ENCODE measurements around the gene DLGAP1. TPM values are rescaled to one million over a fixed set of nuclear protein-coding genes. Genes with fewer than 3 reads are reported as not detected.

DLGAP1 gene
- total RNA-seq, 2 experiments from 2014 or later: 0.53 to 1.5 TPM

GRCh38 chr18:3529077-3529476 lies 926.0 kb downstream of the DLGAP1 start:
- H3K27ac Mint-ChIP-seq: no peak overlapping the region
- no peak for DNase-seq
- no peaks in the 10 kb centered on the region for H3K36me3 Mint-ChIP-seq (ENCODE audit: low read depth)
- H3K4me3 Mint-ChIP-seq: no peak overlapping the region
- CTCF ChIA-PET: interaction anchor here (1.0 to 1.6 kb wide), 3 partner anchors 15 to 137 kb away, joined by 3 read pairs; no protein-coding TSS in a partner anchor
- peaks cover 17% of the 10 kb centered on the region for H3K4me1 Mint-ChIP-seq
- H3K9me3 Mint-ChIP-seq: no peaks in the 10 kb centered on the region
- no peaks in the 10 kb centered on the region for H3K27me3 Mint-ChIP-seq
- POLR2A ChIA-PET: interaction anchor here (1.3 kb wide), 1 partner anchor 268 kb away, joined by 3 read pairs; no protein-coding TSS in a partner anchor

GRCh38 chr18:3528231-3528630 lies 926.9 kb downstream of the DLGAP1 start:
- H3K4me3 Mint-ChIP-seq: no peak overlapping the region
- H3K27me3 Mint-ChIP-seq: no peaks in the 10 kb centered on the region
- ChIA-PET CTCF (no interaction called here), POLR2A (no interaction called here)
- no peak overlapping the region for H3K27ac Mint-ChIP-seq
- peaks cover 5% of the 10 kb centered on the region for H3K9me3 Mint-ChIP-seq
- no peaks in the 10 kb centered on the region for H3K36me3 Mint-ChIP-seq (ENCODE audit: low read depth)
- no peak for DNase-seq
- peaks cover 17% of the 10 kb centered on the region for H3K4me1 Mint-ChIP-seq

GRCh38 chr18:3526421-3527354 lies 928.4 kb downstream of the DLGAP1 start:
- CTCF ChIA-PET: interaction anchor here (1.0 to 2.2 kb wide), 8 partner anchors 45 to 244 kb away, joined by 3 to 6 read pairs (median 3); no protein-coding TSS in a partner anchor
- no peak overlapping the region for H3K4me3 Mint-ChIP-seq
- no peak overlapping the region for H3K27ac Mint-ChIP-seq
- POLR2A ChIA-PET: interaction anchor here (0.9 to 2.1 kb wide), 9 partner anchors 9 to 230 kb away, joined by 3 to 13 read pairs (median 4); no protein-coding TSS in a partner anchor
- DNase-seq: no peak
- H3K4me1 Mint-ChIP-seq: peaks cover 17% of the 10 kb centered on the region
- H3K36me3 Mint-ChIP-seq (ENCODE audit: low read depth): no peaks in the 10 kb centered on the region
- peaks cover 5% of the 10 kb centered on the region for H3K9me3 Mint-ChIP-seq
- no peaks in the 10 kb centered on the region for H3K27me3 Mint-ChIP-seq

GRCh38 chr18:3525870-3526420 lies 929.2 kb downstream of the DLGAP1 start:
- Mint-ChIP-seq H3K9me3 (peaks cover 5% of the 10 kb centered on the region), H3K4me3 (peak overlapping the region; percentile 33), H3K4me1 (peaks cover 17% of the 10 kb centered on the region), H3K27me3 (peaks cover 7% of the 10 kb centered on the region), H3K36me3 (ENCODE audit: low read depth) (no peaks in the 10 kb centered on the region), H3K27ac (peak overlapping the region; percentile 27)
- peak; percentile 60 for DNase-seq
- CTCF ChIA-PET: interaction anchor here (0.7 to 2.2 kb wide), 8 partner anchors 44 to 245 kb away, joined by 3 to 6 read pairs (median 3); no protein-coding TSS in a partner anchor
- POLR2A ChIA-PET: interaction anchor here (0.9 to 2.1 kb wide), 9 partner anchors 8 to 229 kb away, joined by 3 to 13 read pairs (median 4); no protein-coding TSS in a partner anchor

GRCh38 chr18:3524706-3525105 lies 930.4 kb downstream of the DLGAP1 start:
- Mint-ChIP-seq H3K4me1 (peaks cover 17% of the 10 kb centered on the region), H3K27me3 (peaks cover 14% of the 10 kb centered on the region), H3K9me3 (peaks cover 5% of the 10 kb centered on the region), H3K4me3 (no peak overlapping the region), H3K36me3 (ENCODE audit: low read depth) (no peaks in the 10 kb centered on the region), H3K27ac (no peak overlapping the region)
- DNase-seq: no peak
- POLR2A ChIA-PET: no interaction called here
- CTCF ChIA-PET: interaction anchor here (1.5 kb wide), 1 partner anchor 142 kb away, joined by 5 read pairs; no protein-coding TSS in a partner anchor

GRCh38 chr18:3520230-3521085 lies 934.6 kb downstream of the DLGAP1 start:
- ChIA-PET POLR2A (no interaction called here), CTCF (no interaction called here)
- H3K27ac Mint-ChIP-seq: no peak overlapping the region

GRCh38 chr18:3514312-3515216 lies 940.5 kb downstream of the DLGAP1 start:
- no peak for DNase-seq
- Mint-ChIP-seq H3K27ac (no peak overlapping the region), H3K4me3 (no peak overlapping the region), H3K4me1 (peaks cover 21% of the 10 kb centered on the region), H3K27me3 (peaks cover 5% of the 10 kb centered on the region), H3K36me3 (ENCODE audit: low read depth) (no peaks in the 10 kb centered on the region), H3K9me3 (no peaks in the 10 kb centered on the region)
- ChIA-PET POLR2A (no interaction called here), CTCF (no interaction called here)

More at GRCh38 chr18:3520230-3521085, 934.6 kb downstream of the DLGAP1 start:
- Mint-ChIP-seq H3K4me1 (peaks cover under 1% of the 10 kb centered on the region), H3K9me3 (peaks cover 5% of the 10 kb centered on the region), H3K36me3 (ENCODE audit: low read depth) (no peaks in the 10 kb centered on the region), H3K4me3 (no peak overlapping the region), H3K27me3 (peaks cover 18% of the 10 kb centered on the region)
- no peak for DNase-seq

GRCh38 chr18:3513481-3513880 lies 941.6 kb downstream of the DLGAP1 start:
- Mint-ChIP-seq H3K27ac (no peak overlapping the region), H3K4me1 (peaks cover 21% of the 10 kb centered on the region), H3K9me3 (no peaks in the 10 kb centered on the region), H3K27me3 (peaks cover 3% of the 10 kb centered on the region), H3K4me3 (no peak overlapping the region), H3K36me3 (ENCODE audit: low read depth) (no peaks in the 10 kb centered on the region)
- CTCF ChIA-PET: no interaction called here
- DNase-seq: no peak
- POLR2A ChIA-PET: no interaction called here

- H3K4me3 Mint-ChIP-seq: no peak overlapping the region
- CTCF ChIA-PET: interaction anchor here (1.0 kb wide), 1 partner anchor 30 kb away, joined by 4 read pairs; no protein-coding TSS in a partner anchor
- H3K4me1 Mint-ChIP-seq: peaks cover 21% of the 10 kb centered on the region
- POLR2A ChIA-PET: no interaction called here
- peak overlapping the region; percentile 55 for H3K27ac Mint-ChIP-seq
- DNase-seq: peak; percentile 28
- no peaks in the 10 kb centered on the region for H3K36me3 Mint-ChIP-seq (ENCODE audit: low read depth)
- no peaks in the 10 kb centered on the region for H3K27me3 Mint-ChIP-seq
- H3K9me3 Mint-ChIP-seq: no peaks in the 10 kb centered on the region
Measured at GRCh38 chr18:3511980-3512379, 943.1 kb downstream of the DLGAP1 start.

GRCh38 chr18:3510896-3511295 lies 944.2 kb downstream of the DLGAP1 start:
- no peaks in the 10 kb centered on the region for H3K9me3 Mint-ChIP-seq

GRCh38 chr18:3510024-3510423 lies 945.1 kb downstream of the DLGAP1 start:
- no peak for DNase-seq
- Mint-ChIP-seq H3K27me3 (no peaks in the 10 kb centered on the region), H3K36me3 (ENCODE audit: low read depth) (no peaks in the 10 kb centered on the region), H3K4me1 (peaks cover 21% of the 10 kb centered on the region), H3K4me3 (no peak overlapping the region), H3K27ac (no peak overlapping the region), H3K9me3 (no peaks in the 10 kb centered on the region)
- ChIA-PET CTCF (no interaction called here), POLR2A (interaction anchor here (1.2 kb wide), 1 partner anchor 56 kb away, joined by 3 read pairs; no protein-coding TSS in a partner anchor)

More at GRCh38 chr18:3510896-3511295, 944.2 kb downstream of the DLGAP1 start:
- H3K4me3 Mint-ChIP-seq: no peak overlapping the region
- H3K36me3 Mint-ChIP-seq (ENCODE audit: low read depth): no peaks in the 10 kb centered on the region
- ChIA-PET CTCF (no interaction called here), POLR2A (interaction anchor here (0.6 kb wide), 1 partner anchor 10 kb away, joined by 3 read pairs; no protein-coding TSS in a partner anchor)
- H3K27me3 Mint-ChIP-seq: no peaks in the 10 kb centered on the region
- H3K27ac Mint-ChIP-seq: no peak overlapping the region
- H3K4me1 Mint-ChIP-seq: peaks cover 21% of the 10 kb centered on the region
- no peak for DNase-seq

Measured in activated CD4-positive, alpha-beta memory T cell treated with anti-CD3 and anti-CD28 coated beads, Interleukin-2, amount 10 ng/mL, durations not matched to agents 7 days and 5 days (primary cell).